Sigmoid colon (tissue), 3 donors: ENCODE results near the gene NMT1.

Source experiments
- POLR2A ChIP-seq, 2 donors: fragments of 450-650 bp; IDR thresholded peaks; one replicate each; pipeline ENCODE4 v1.6.1; 2016; ENCODE audit warnings: antibody characterized with exemption in 2 of 2, mild to moderate bottlenecking in 2 of 2, moderate library complexity in 2 of 2
- TF ChIP-seq, protein P1 (sequence below), 4 experiments: fragments of 450-650 bp in 3 of 4; fragments of 200-600 bp in 1 of 4; IDR thresholded peaks; one replicate each; pipeline ENCODE4 v1.5.1; 2016 to 2019; ENCODE audit warnings: antibody characterized with exemption in 4 of 4, mild to moderate bottlenecking in 3 of 4, moderate library complexity in 2 of 4

DNA sequence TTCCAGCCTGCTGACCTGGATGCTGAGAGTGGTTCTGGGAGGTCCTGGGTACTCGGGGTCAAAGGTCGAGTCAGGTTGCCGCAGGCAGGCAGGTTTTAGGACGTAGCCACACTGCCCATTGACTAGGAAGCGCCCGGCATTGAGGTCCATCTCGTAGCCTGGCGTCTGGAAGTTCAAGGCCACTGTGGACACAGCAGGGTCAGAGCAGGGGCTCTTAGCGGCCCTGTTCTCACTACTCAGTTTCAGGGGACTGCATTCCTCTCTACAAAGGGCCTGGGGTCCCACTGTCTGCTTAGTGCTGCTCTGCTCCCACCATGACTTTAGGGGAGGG is 52.3 kb downstream of the NMT1 start:
- TF ChIP-seq POLR2A (IDR thresholded peaks at IDR 0.05), result no peak
- TF ChIP-seq, protein P1, sequence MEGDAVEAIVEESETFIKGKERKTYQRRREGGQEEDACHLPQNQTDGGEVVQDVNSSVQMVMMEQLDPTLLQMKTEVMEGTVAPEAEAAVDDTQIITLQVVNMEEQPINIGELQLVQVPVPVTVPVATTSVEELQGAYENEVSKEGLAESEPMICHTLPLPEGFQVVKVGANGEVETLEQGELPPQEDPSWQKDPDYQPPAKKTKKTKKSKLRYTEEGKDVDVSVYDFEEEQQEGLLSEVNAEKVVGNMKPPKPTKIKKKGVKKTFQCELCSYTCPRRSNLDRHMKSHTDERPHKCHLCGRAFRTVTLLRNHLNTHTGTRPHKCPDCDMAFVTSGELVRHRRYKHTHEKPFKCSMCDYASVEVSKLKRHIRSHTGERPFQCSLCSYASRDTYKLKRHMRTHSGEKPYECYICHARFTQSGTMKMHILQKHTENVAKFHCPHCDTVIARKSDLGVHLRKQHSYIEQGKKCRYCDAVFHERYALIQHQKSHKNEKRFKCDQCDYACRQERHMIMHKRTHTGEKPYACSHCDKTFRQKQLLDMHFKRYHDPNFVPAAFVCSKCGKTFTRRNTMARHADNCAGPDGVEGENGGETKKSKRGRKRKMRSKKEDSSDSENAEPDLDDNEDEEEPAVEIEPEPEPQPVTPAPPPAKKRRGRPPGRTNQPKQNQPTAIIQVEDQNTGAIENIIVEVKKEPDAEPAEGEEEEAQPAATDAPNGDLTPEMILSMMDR (IDR thresholded peaks at IDR 0.05), result no peak
